ENCODE data around the gene KCNAB2. TPM values are rescaled to one million over a fixed set of nuclear protein-coding genes. Genes with fewer than 3 reads are reported as not detected.

Gene KCNAB2
- total RNA-seq, 1 donor from 2014 or later, result 3.1 TPM

- Histone ChIP-seq H3K9ac (ENCODE audit: low read length) (no peak overlapping the region), H3K4me3 (ENCODE audit: insufficient read depth, low read depth, low read length) (no peak overlapping the region), H3K27me3 (ENCODE audit: insufficient read depth, low read length) (no peaks in the 10 kb centered on the region), H3K27ac (ENCODE audit: low read depth, low read length) (no peak overlapping the region), H4K20me1 (ENCODE audit: insufficient read depth, low read length) (no peaks in the 10 kb centered on the region), H3K4me1 (ENCODE audit: insufficient read depth, low read length) (no peaks in the 10 kb centered on the region), H2AFZ (ENCODE audit: low read depth, low read length) (no peak overlapping the region), H3K36me3 (ENCODE audit: insufficient read depth, low read length) (no peaks in the 10 kb centered on the region), H3K9me3 (ENCODE audit: insufficient read depth, low read depth, low read length) (no peaks in the 10 kb centered on the region), H3K4me2 (ENCODE audit: low read length) (no peak overlapping the region), H3K79me2 (ENCODE audit: insufficient read depth, low read length) (no peaks in the 10 kb centered on the region)
- Mint-ChIP-seq H3K9me3 (ENCODE audit: unreplicated experiment) (no peaks in the 10 kb centered on the region), H3K36me3 (ENCODE audit: low read depth, unreplicated experiment) (peaks cover 4% of the 10 kb centered on the region), H3K4me1 (ENCODE audit: low read depth, unreplicated experiment) (peaks cover 2% of the 10 kb centered on the region), H3K4me3 (ENCODE audit: unreplicated experiment) (no peak overlapping the region), H3K27ac (ENCODE audit: unreplicated experiment) (no peak overlapping the region), H3K27me3 (ENCODE audit: low read depth, unreplicated experiment) (peaks cover 29% of the 10 kb centered on the region)
- TF ChIP-seq CTCF (IDR thresholded peaks at IDR 0.05; ENCODE audit: insufficient read depth, low read depth, low read length), result no peak
- no peak for TF ChIP-seq EZH2 (IDR thresholded peaks at IDR 0.05; ENCODE audit: insufficient read depth, low read length)
- no peak for DNase-seq (ENCODE audit: low read depth)
- no peak for FAIRE-seq
Observed at GRCh38 chr1:6008084-6008415, 37.6 kb upstream of the KCNAB2 start.

GRCh38 chr1:6008696-6009095 lies 37.0 kb upstream of the KCNAB2 start:
- Histone ChIP-seq H3K4me1 (ENCODE audit: insufficient read depth, low read length) (no peaks in the 10 kb centered on the region), H3K4me2 (ENCODE audit: low read length) (no peak overlapping the region), H4K20me1 (ENCODE audit: insufficient read depth, low read length) (no peaks in the 10 kb centered on the region), H2AFZ (ENCODE audit: low read depth, low read length) (no peak overlapping the region), H3K27me3 (ENCODE audit: insufficient read depth, low read length) (no peaks in the 10 kb centered on the region), H3K27ac (ENCODE audit: low read depth, low read length) (no peak overlapping the region), H3K79me2 (ENCODE audit: insufficient read depth, low read length) (no peaks in the 10 kb centered on the region), H3K36me3 (ENCODE audit: insufficient read depth, low read length) (no peaks in the 10 kb centered on the region), H3K9me3 (ENCODE audit: insufficient read depth, low read depth, low read length) (no peaks in the 10 kb centered on the region), H3K9ac (ENCODE audit: low read length) (no peak overlapping the region), H3K4me3 (ENCODE audit: insufficient read depth, low read depth, low read length) (no peak overlapping the region)
- peaks cover 2% of the 10 kb centered on the region for H3K4me1 Mint-ChIP-seq (ENCODE audit: low read depth, unreplicated experiment)
- H3K4me3 Mint-ChIP-seq (ENCODE audit: unreplicated experiment), result no peak overlapping the region
- peaks cover 2% of the 10 kb centered on the region for H3K36me3 Mint-ChIP-seq (ENCODE audit: low read depth, unreplicated experiment)
- peaks cover 28% of the 10 kb centered on the region for H3K27me3 Mint-ChIP-seq (ENCODE audit: low read depth, unreplicated experiment)
- DNase-seq (ENCODE audit: low read depth) (no peak), FAIRE-seq (no peak)
- TF ChIP-seq EZH2 (IDR thresholded peaks at IDR 0.05; ENCODE audit: insufficient read depth, low read length), result no peak
- TF ChIP-seq CTCF (IDR thresholded peaks at IDR 0.05; ENCODE audit: insufficient read depth, low read depth, low read length), result no peak
- H3K27ac Mint-ChIP-seq (ENCODE audit: unreplicated experiment), result no peak overlapping the region
- H3K9me3 Mint-ChIP-seq (ENCODE audit: unreplicated experiment), result no peaks in the 10 kb centered on the region

GRCh38 chr1:6009120-6010040 lies 36.3 kb upstream of the KCNAB2 start:
- Histone ChIP-seq H3K4me1 (ENCODE audit: insufficient read depth, low read length) (no peaks in the 10 kb centered on the region), H3K9me3 (ENCODE audit: insufficient read depth, low read depth, low read length) (no peaks in the 10 kb centered on the region), H3K27me3 (ENCODE audit: insufficient read depth, low read length) (no peaks in the 10 kb centered on the region), H3K9ac (ENCODE audit: low read length) (no peak overlapping the region), H3K27ac (ENCODE audit: low read depth, low read length) (no peak overlapping the region), H3K36me3 (ENCODE audit: insufficient read depth, low read length) (no peaks in the 10 kb centered on the region), H3K4me2 (ENCODE audit: low read length) (no peak overlapping the region), H3K4me3 (ENCODE audit: insufficient read depth, low read depth, low read length) (no peak overlapping the region), H2AFZ (ENCODE audit: low read depth, low read length) (no peak overlapping the region), H3K79me2 (ENCODE audit: insufficient read depth, low read length) (no peaks in the 10 kb centered on the region), H4K20me1 (ENCODE audit: insufficient read depth, low read length) (no peaks in the 10 kb centered on the region)
- Mint-ChIP-seq H3K27me3 (ENCODE audit: low read depth, unreplicated experiment) (peaks cover 25% of the 10 kb centered on the region), H3K4me1 (ENCODE audit: low read depth, unreplicated experiment) (peaks cover 2% of the 10 kb centered on the region), H3K27ac (ENCODE audit: unreplicated experiment) (no peak overlapping the region), H3K4me3 (ENCODE audit: unreplicated experiment) (no peak overlapping the region), H3K36me3 (ENCODE audit: low read depth, unreplicated experiment) (peaks cover 2% of the 10 kb centered on the region), H3K9me3 (ENCODE audit: unreplicated experiment) (no peaks in the 10 kb centered on the region)
- DNase-seq (ENCODE audit: low read depth), result no peak
- TF ChIP-seq EZH2 (IDR thresholded peaks at IDR 0.05; ENCODE audit: insufficient read depth, low read length) (no peak), CTCF (IDR thresholded peaks at IDR 0.05; ENCODE audit: insufficient read depth, low read depth, low read length) (no peak)
- no peak for FAIRE-seq

Data from astrocyte (in vitro differentiated cells and primary cell).